NCI-H345 treated with DMSO at 0.1 percent for 48 hours (cell line): ENCODE measurements around the gene NUP88.

Experiments used
- DNase-seq: peaks from one replicate; lab custom pipeline; 2025; ENCODE audit not compliant: unreplicated experiment; lab: John Stamatoyannopoulos, UW

Gene NUP88

GRCh38 chr17:5361426-5361825, 58.0 kb downstream of the NUP88 start:
- no peak for DNase-seq

DNA sequence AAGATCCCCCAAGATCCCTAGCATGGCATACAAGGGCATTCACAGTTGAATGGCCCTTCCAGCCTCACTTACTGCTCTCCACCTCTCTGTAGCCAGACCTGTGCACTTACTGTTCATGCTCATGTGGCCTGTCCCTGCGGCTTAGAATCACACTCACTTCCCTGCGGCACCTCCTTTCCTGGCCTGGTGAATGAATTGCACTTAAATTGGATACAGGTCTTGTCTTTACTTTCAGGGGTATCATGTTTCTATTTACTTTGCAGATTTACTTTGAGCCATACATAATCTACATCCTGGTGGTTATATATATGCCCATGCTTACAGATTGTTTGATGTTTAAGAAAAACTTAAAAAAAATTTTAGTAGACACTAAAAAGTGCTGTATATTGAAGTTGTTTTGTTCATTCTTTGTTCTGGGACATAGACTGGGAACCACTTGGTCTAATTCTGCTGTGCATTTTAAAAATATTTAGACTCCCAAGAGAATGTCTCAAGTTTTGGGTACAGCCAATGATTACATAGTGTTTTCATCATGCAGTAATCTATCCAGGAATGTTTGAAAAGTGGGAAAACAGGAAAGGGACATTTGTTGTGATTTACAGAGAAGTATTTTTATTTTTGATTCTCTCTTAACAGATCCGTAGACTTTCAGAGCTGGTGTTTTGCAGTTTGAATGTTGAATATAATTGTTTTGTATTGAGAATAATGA, 63.9 kb downstream of the NUP88 start:
- DNase-seq, result no peak

DNA sequence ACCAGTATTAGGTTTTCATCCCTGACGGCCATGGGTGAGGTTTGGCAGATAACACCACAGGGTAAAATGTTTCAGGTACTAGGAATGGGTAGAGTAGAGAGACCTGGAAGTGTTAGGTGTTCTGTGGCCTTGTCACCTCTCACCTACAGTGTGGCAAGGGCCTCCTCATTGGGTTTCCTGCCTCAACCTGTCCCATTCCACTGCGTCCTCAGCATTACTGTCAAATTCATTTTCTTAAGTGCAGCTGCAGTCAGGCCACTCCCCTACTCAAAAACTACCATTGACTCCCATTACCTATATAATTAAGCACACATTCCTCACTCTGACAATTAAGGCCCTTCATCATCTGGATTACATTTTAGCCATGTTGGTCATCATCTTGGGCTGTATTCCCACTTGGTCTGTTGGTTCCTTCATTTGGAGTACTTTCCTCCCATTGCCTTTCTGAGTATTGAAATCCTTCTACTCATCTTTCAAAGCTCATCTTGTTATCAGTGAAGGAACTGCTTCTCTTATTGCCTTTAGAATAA, 64.5 kb downstream of the NUP88 start:
- no peak for DNase-seq

- DNase-seq, result no peak
Observed at GRCh38 chr17:5354310-5354709, 65.2 kb downstream of the NUP88 start.

DNA sequence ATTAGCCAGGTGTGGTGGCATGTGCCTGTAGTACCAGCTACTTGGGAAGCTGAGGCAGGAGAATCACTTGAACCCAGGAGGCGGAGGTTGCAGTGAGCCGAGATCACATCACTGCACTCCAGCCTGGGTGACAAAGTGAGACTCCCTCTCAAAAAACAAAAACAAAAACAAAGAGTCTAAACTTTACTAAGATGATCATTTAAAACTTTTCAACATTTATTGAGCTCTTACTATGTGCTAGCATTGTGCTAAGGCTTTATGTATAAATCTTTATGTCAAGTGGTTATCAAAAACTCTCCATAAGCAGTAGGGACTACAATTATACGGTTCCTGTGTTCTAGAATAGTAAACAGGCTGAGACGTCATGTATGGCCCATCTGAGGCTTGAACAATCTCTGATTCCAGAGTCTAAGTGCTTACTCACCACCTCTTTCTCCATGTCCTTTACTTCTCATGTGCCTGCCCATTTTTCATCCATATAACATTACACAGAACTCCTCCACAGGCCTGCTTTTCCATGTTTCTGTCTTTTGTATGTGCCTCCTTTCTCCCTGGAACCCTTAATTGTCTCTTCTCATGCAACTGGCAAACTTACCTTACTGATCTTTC, 66.7 kb downstream of the NUP88 start:
- DNase-seq, result no peak

DNA sequence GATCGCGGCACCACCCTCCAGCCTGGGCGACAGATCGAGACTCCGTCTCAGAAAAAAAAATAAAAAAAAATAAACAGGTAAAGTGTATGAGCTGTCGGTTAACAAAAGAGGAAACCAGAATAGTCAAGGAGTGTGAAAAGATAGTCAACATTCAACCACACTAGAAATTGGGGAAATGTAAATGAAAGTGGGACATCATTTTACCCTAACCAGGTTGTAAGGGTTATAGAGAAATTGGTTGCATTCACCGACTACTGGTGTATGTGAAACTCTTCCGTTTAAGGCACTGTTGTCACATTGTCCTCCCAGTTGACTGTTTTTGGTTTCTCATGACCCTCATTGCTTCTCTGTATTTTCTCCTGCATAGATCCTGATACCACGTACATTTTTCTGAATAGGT, 74.5 kb downstream of the NUP88 start:
- DNase-seq, result no peak
